PC-3 (cell line): Measurements from ENCODE around the gene CRYGB. TPM values are rescaled to one million over a fixed set of nuclear protein-coding genes. Genes with fewer than 3 reads are reported as not detected.
"Not testable (repeated sequence)": the region's sequence is repeated elsewhere in the genome, so short reads cannot be mapped to it uniquely, and the experiment has no call there.

Experiments
- ATAC-seq: fragments of 200-7000 bp; cut with Tn5 transposase; 2 replicates; pipeline ENCODE4 v1.9.1; 2020; ENCODE audit warnings: mild to moderate bottlenecking, moderate library complexity
- BruUV-seq: library from RNA; stranded (reverse); fragments of 400-500 nt; replicated peaks from 2 replicates; lab custom pipeline; 2021; lab: Mats Ljungman, UMichigan
- CTCF ChIA-PET: fragments of 300-600 bp; sonication (Branson Sonifier 250); formaldehyde crosslinking; loops from one replicate; lab custom pipeline; 2022; ENCODE audit warnings: antibody characterized with exemption; lab: Charles Lee
- POLR2A ChIA-PET: fragments of 300-600 bp; sonication (Branson Sonifier 250); formaldehyde crosslinking; loops from one replicate; lab custom pipeline; 2022; ENCODE audit warnings: antibody characterized with exemption; ENCODE audit not compliant: unreplicated experiment; lab: Charles Lee
- DNase-seq: peaks from one replicate; pipeline ENCODE4 v3.0.0-alpha.2; 2015
- H2AFZ ChIP-seq: fragments of 300-600 bp; sonication (generic); 2 replicates; pipeline ENCODE4 v1.6.0; 2016; ENCODE audit warnings: antibody characterized with exemption, low read length
- H3F3A ChIP-seq: fragments of 300-600 bp; sonication (generic); one replicate; pipeline ENCODE4 v1.6.0; 2017; ENCODE audit warnings: antibody characterized with exemption, low read length, control low read depth, mild to moderate bottlenecking; ENCODE audit not compliant: unreplicated experiment
- H3K27ac ChIP-seq: fragments of 300-600 bp; sonication (generic); 2 replicates; pipeline ENCODE4 v1.5.1; 2016; ENCODE audit warnings: mild to moderate bottlenecking, low read length
- H3K27me3 ChIP-seq: fragments of 300-600 bp; sonication (generic); 2 replicates; pipeline ENCODE4 v1.6.1; 2016; ENCODE audit warnings: low read length, mixed read lengths
- H3K36me3 ChIP-seq: fragments of 300-600 bp; sonication (generic); 2 replicates; pipeline ENCODE4 v1.6.1; 2016; ENCODE audit warnings: low read depth, mixed run types, low read length, mixed read lengths
- H3K4me1 ChIP-seq: fragments of 300-600 bp; sonication (generic); 2 replicates; pipeline ENCODE4 v1.5.1; 2016; ENCODE audit warnings: low read length; ENCODE audit not compliant: insufficient read depth
- H3K4me2 ChIP-seq: fragments of 300-600 bp; sonication (generic); 2 replicates; pipeline ENCODE4 v1.6.0; 2016; ENCODE audit warnings: low read length
- H3K4me3 ChIP-seq: fragments of 300-600 bp; sonication (generic); 2 replicates; pipeline ENCODE4 v1.5.1; 2016; ENCODE audit warnings: mild to moderate bottlenecking, low read length, mixed read lengths
- H3K79me2 ChIP-seq: fragments of 300-600 bp; sonication (generic); 2 replicates; pipeline ENCODE4 v1.6.1; 2017; ENCODE audit warnings: low read length, mixed read lengths
- H3K9ac ChIP-seq: fragments of 300-600 bp; sonication (generic); 2 replicates; pipeline ENCODE4 v1.6.0; 2016; ENCODE audit warnings: mild to moderate bottlenecking, low read length
- H3K9me2 ChIP-seq: fragments of 300-600 bp; sonication (generic); replicated peaks from 2 replicates; pipeline ENCODE4 v1.6.1; 2016; ENCODE audit warnings: mixed run types, low read length, mixed read lengths
- H3K9me3 ChIP-seq: fragments of 300-600 bp; sonication (generic); 2 replicates; pipeline ENCODE4 v1.6.1; 2016; ENCODE audit warnings: low read length, mixed read lengths
- H4K20me1 ChIP-seq: fragments of 300-600 bp; sonication (generic); 2 replicates; pipeline ENCODE4 v1.6.1; 2016; ENCODE audit warnings: low read length, mixed read lengths
- CTCF ChIP-seq: fragments of 300-600 bp; sonication (generic); conservative IDR thresholded peaks from 2 replicates; pipeline ENCODE4 v1.5.1; 2017; ENCODE audit warnings: antibody characterized with exemption, low read depth, mild to moderate bottlenecking, low read length
- EZH2 ChIP-seq: fragments of 300-600 bp; sonication (generic); IDR thresholded peaks from one replicate; pipeline ENCODE4 v1.6.1; 2017; ENCODE audit warnings: antibody characterized with exemption, mild to moderate bottlenecking, low read length; ENCODE audit not compliant: unreplicated experiment
- EZH2phosphoT487 ChIP-seq: fragments of 300-600 bp; sonication (generic); IDR thresholded peaks from 2 replicates; pipeline ENCODE4 v1.6.1; 2018; ENCODE audit warnings: mild to moderate bottlenecking, antibody characterized with exemption, low read length, borderline replicate concordance
- intact Hi-C: fragments of 100-400 bp; cut with micrococcal nuclease; formaldehyde crosslinking; loops from 2 replicates; pipeline ENCODE4 v1.9.0; 2023
- total RNA-seq: library from RNA; depleted of rRNA; stranded (reverse); fragments of >200 nt; gene quantifications from 2 replicates; pipeline ENCODE4 v1.2.3, GENCODE V29; 2014

Gene CRYGB
- total RNA-seq, 1 experiment from 2014 or later = not detected

- H3K4me3 ChIP-seq = no peak overlapping the region
- TF ChIP-seq EZH2phosphoT487 (no peak), CTCF (no peak), EZH2 (no peak)
- no peaks in the 10 kb centered on the region for H3K27me3 ChIP-seq
- H3K79me2 ChIP-seq = no peaks in the 10 kb centered on the region
- no peaks in the 10 kb centered on the region for H3K9me3 ChIP-seq
- CTCF ChIA-PET = no interaction called here
- H3K36me3 ChIP-seq = no peaks in the 10 kb centered on the region
- H3K27ac ChIP-seq = no peak overlapping the region
- no peak overlapping the region for H3K9ac ChIP-seq
- no peaks in the 10 kb centered on the region for H3F3A ChIP-seq
- no peaks in the 10 kb centered on the region for H3K9me2 ChIP-seq
- no peaks in the 10 kb centered on the region for H4K20me1 ChIP-seq
- H3K4me1 ChIP-seq = peaks cover 22% of the 10 kb centered on the region
- H2AFZ ChIP-seq = no peak overlapping the region
- POLR2A ChIA-PET = no interaction called here
- no peak for DNase-seq
- ATAC-seq = no peak
- intact Hi-C loops = no loop called here
- no peak overlapping the region for H3K4me2 ChIP-seq
- BruUV-seq = no TSS peak
Observed at GRCh38 chr2:208127090-208127489, 18.9 kb downstream of the CRYGB start.

GRCh38 chr2:208125251-208125650 is 20.7 kb downstream of the CRYGB start:
- no peak overlapping the region for H3K4me3 ChIP-seq
- no peaks in the 10 kb centered on the region for H3F3A ChIP-seq
- ChIA-PET CTCF (no interaction called here), POLR2A (no interaction called here)
- H3K27me3 ChIP-seq = no peaks in the 10 kb centered on the region
- H3K9ac ChIP-seq = no peak overlapping the region
- intact Hi-C loops = no loop called here
- no TSS peak for BruUV-seq
- no peaks in the 10 kb centered on the region for H4K20me1 ChIP-seq
- H3K9me3 ChIP-seq = no peaks in the 10 kb centered on the region
- peaks cover 11% of the 10 kb centered on the region for H3K4me1 ChIP-seq
- no peak overlapping the region for H3K27ac ChIP-seq
- no peak for DNase-seq
- ATAC-seq = no peak
- H2AFZ ChIP-seq = no peak overlapping the region
- TF ChIP-seq EZH2 (no peak), CTCF (no peak)
- no peaks in the 10 kb centered on the region for H3K36me3 ChIP-seq
- H3K4me2 ChIP-seq = no peak overlapping the region
- no peaks in the 10 kb centered on the region for H3K9me2 ChIP-seq
- H3K79me2 ChIP-seq = no peaks in the 10 kb centered on the region

DNA sequence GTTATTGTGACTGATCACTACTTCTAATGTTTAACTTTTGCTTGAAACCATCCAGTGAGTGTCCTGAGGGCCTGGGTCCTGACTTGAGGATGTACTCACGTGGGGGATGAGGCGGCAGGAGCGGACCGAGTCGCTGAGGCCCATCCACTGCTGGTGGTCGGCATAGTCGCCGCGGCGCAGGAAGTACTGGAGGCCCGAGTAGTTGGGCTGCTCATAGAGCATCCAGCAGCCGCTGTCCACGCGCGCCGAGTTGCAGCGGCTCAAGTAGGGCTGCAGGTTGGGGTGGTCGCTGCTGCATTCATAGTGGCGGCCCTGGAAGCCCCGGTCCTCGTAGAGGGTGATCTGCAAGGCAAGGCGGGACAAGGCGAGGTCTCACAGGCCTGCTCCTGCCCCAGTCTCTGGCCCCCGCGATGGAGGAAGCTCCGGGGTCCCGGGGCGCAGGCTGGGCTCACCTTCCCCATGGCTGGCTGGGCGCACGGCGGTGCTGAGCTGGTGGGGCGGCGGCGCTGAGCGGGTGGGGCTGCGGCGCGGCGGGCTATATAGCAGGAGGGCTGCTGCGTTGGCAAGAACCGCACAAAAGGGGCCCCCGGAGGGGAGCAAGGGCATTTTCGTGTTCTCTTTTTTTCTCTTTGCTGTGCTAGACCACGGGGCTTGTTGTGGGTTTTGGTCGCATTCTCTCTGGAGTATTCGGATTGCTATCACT is 21.8 kb downstream of the CRYGB start, which contains the start of gene CRYGD:
Gene CRYGD (minus strand): TSS at position 512 of the 703 bp plus-strand sequence. CDS start 51 bp downstream, at position 461.
- H3F3A ChIP-seq, DNase-seq, H3K27ac ChIP-seq, H3K9me3 ChIP-seq, BruUV-seq, CTCF ChIA-PET, H3K36me3 ChIP-seq, H4K20me1 ChIP-seq, H3K4me1 ChIP-seq, H2AFZ ChIP-seq, H3K79me2 ChIP-seq, H3K27me3 ChIP-seq, POLR2A ChIA-PET, intact Hi-C loops, ATAC-seq, H3K9me2 ChIP-seq, H3K9ac ChIP-seq, H3K4me2 ChIP-seq, H3K4me3 ChIP-seq: not testable (repeated sequence)
